Naive thymus-derived CD4-positive, alpha-beta T cell (primary cell): ENCODE data around the gene ACVR1B. TPM values are rescaled to one million over a fixed set of nuclear protein-coding genes. Genes with fewer than 3 reads are reported as not detected.

Source experiments
- ATAC-seq: fragments of 150-1000 bp; cut with Tn5 transposase; 2 replicates; pipeline ENCODE4 v1.10.0; 2021; ENCODE audit warnings: mild to moderate bottlenecking, moderate library complexity
- CTCF ChIA-PET: fragments of 350-600 bp; sonication (Branson Sonifier 250); formaldehyde crosslinking; loops from one replicate; lab custom pipeline; 2021; ENCODE audit warnings: antibody characterized with exemption; lab: Charles Lee
- POLR2A ChIA-PET: fragments of 350-600 bp; sonication (Branson Sonifier 250); formaldehyde crosslinking; loops from one replicate; lab custom pipeline; 2021; ENCODE audit warnings: antibody characterized with exemption, inconsistent platforms; lab: Charles Lee
- DNase-seq, 9 donors: peaks; one replicate each; pipeline versions ENCODE4 v3.0.0 to v3.0.0-alpha.2; 2020 to 2022; ENCODE audit warnings: mixed read lengths in 1 of 9
- H3K27ac ChIP-seq: one replicate; pipeline ENCODE4 v1.7.0; 2013; ENCODE audit warnings: mild to moderate bottlenecking, low read depth, low read length, moderate library complexity
- H3K27me3 ChIP-seq, 2 donors: one replicate each; pipeline ENCODE4 v1.7.0; 2013; ENCODE audit warnings: low read length in 2 of 2, mild to moderate bottlenecking in 2 of 2, moderate library complexity in 2 of 2; ENCODE audit not compliant: control insufficient read depth in 2 of 2, insufficient read depth in 2 of 2
- H3K36me3 ChIP-seq, 3 experiments: 1 replicate in 2 of 3; 2 replicates in 1 of 3; pipeline ENCODE4 v1.7.0; 2013; ENCODE audit warnings: low read length in 3 of 3, mild to moderate bottlenecking in 3 of 3, moderate library complexity in 1 of 3; ENCODE audit not compliant: insufficient read depth in 3 of 3, control insufficient read depth in 2 of 3
- H3K4me1 ChIP-seq, 2 donors: one replicate each; pipeline ENCODE4 v1.7.0; 2013; ENCODE audit warnings: low read length in 2 of 2, mild to moderate bottlenecking in 2 of 2, moderate library complexity in 1 of 2; ENCODE audit not compliant: control insufficient read depth in 2 of 2, insufficient read depth in 2 of 2
- H3K4me3 ChIP-seq: 2 replicates; pipeline ENCODE4 v1.7.0; 2013; ENCODE audit warnings: mild to moderate bottlenecking, low read length
- H3K9me3 ChIP-seq, 3 experiments: 1 replicate in 2 of 3; 2 replicates in 1 of 3; pipeline ENCODE4 v1.7.0; 2013; ENCODE audit warnings: low read length in 3 of 3; ENCODE audit not compliant: control insufficient read depth in 2 of 3
- H3K27ac Mint-ChIP-seq, 9 donors: one replicate each; pipeline ENCODE4 v1.8.0; 2020 to 2022; ENCODE audit warnings: mixed read lengths in 9 of 9, mild to moderate bottlenecking in 8 of 9, moderate library complexity in 5 of 9, inconsistent platforms in 2 of 9
- H3K27me3 Mint-ChIP-seq, 5 donors: one replicate each; pipeline ENCODE4 v1.8.0; 2021 to 2022; ENCODE audit warnings: mixed read lengths in 5 of 5, mild to moderate bottlenecking in 1 of 5
- H3K36me3 Mint-ChIP-seq, 5 donors: one replicate each; pipeline ENCODE4 v1.8.0; 2020 to 2022; ENCODE audit warnings: mixed read lengths in 5 of 5, mild to moderate bottlenecking in 3 of 5, inconsistent platforms in 1 of 5
- H3K4me1 Mint-ChIP-seq, 7 donors: one replicate each; pipeline ENCODE4 v1.8.0; 2020 to 2022; ENCODE audit warnings: mixed read lengths in 7 of 7, mild to moderate bottlenecking in 3 of 7, inconsistent platforms in 1 of 7
- H3K4me3 Mint-ChIP-seq, 10 donors: one replicate each; pipeline ENCODE4 v1.8.0; 2020 to 2022; ENCODE audit warnings: mild to moderate bottlenecking in 10 of 10, mixed read lengths in 10 of 10, moderate library complexity in 6 of 10, inconsistent platforms in 2 of 10
- H3K9me3 Mint-ChIP-seq, 11 donors: one replicate each; pipeline ENCODE4 v1.8.0; 2020 to 2022; ENCODE audit warnings: mixed read lengths in 11 of 11, mild to moderate bottlenecking in 4 of 11, inconsistent platforms in 1 of 11, moderate library complexity in 1 of 11
- intact Hi-C, 2 donors: fragments of 100-400 bp; cut with micrococcal nuclease; formaldehyde crosslinking; loops; one replicate each; pipeline ENCODE4 v1.15.1; 2023
- polyA plus RNA-seq, 2 donors: library from polyadenylated mRNA; unstranded; fragments of 300-500 nt; fragmentation: Illumina TruSeq; gene quantifications; one replicate each; pipeline ENCODE4 v1.2.3, GENCODE V29; 2021
- total RNA-seq, 6 experiments: library from RNA in 5 of 6; stranded (reverse) in 5 of 6; gene quantifications; 1 replicate in 5 of 6; 2 replicates in 1 of 6; pipeline ENCODE4 v1.2.3 and lab custom pipeline; 2021 to 2026

The ACVR1B gene
- total and polyA plus RNA-seq, 7 experiments from 2014 or later: 2.5 to 14.8 (median 12.8) TPM

GRCh38 chr12:51953864-51954263 lies 2.4 kb downstream of the ACVR1B start:
- H3K4me1 Mint-ChIP-seq: peaks cover 25 to 59% (median 49%) of the 10 kb centered on the region in 7 donors
- no peaks in the 10 kb centered on the region for H3K9me3 ChIP-seq
- DNase-seq (no peak), ATAC-seq (no peak)
- peaks cover 16 to 20% of the 10 kb centered on the region in 2 donors for H3K4me1 ChIP-seq
- intact Hi-C loops: loop anchor here (1.0 to 10.0 kb wide), 3 partner anchors 8 to 1053 kb away; partner anchors contain the start of gene EIF4B (in 1 of the 2)
- H3K27ac ChIP-seq: peak overlapping the region; percentile 31
- CTCF ChIA-PET: interaction anchor here (0.6 kb wide), 1 partner anchor 27 kb away, joined by 3 read pairs; no protein-coding TSS in a partner anchor
- no peak overlapping the region for H3K4me3 ChIP-seq
- H3K27me3 ChIP-seq: no peaks in the 10 kb centered on the region
- POLR2A ChIA-PET: interaction anchor here (0.8 kb wide), 1 partner anchor 11 kb away, joined by 3 read pairs; no protein-coding TSS in a partner anchor
- peaks cover 0 to 5% (median 0%) of the 10 kb centered on the region in 5 donors for H3K36me3 Mint-ChIP-seq
- H3K36me3 ChIP-seq: peaks cover 0 to 5% (median 0%) of the 10 kb centered on the region in 3 experiments
- peak overlapping the region in 9 of 10 donors; percentile 50 to 90 (median 76) for H3K4me3 Mint-ChIP-seq
- peaks cover 0 to 2% (median 0%) of the 10 kb centered on the region in 11 donors for H3K9me3 Mint-ChIP-seq
- peak overlapping the region in 7 of 9 donors; percentile 4 to 78 (median 64) for H3K27ac Mint-ChIP-seq
- peaks cover 0 to 45% (median 0%) of the 10 kb centered on the region in 5 donors for H3K27me3 Mint-ChIP-seq

- POLR2A ChIA-PET: interaction anchor here (0.8 kb wide), 1 partner anchor 10 kb away, joined by 3 read pairs; no protein-coding TSS in a partner anchor
- no peak for ATAC-seq
- H3K27me3 ChIP-seq: no peaks in the 10 kb centered on the region
- no peak overlapping the region for H3K4me3 ChIP-seq
- CTCF ChIA-PET: interaction anchor here (1.8 kb wide), 1 partner anchor 20 kb away, joined by 6 read pairs; no protein-coding TSS in a partner anchor
- no peak for DNase-seq
- H3K4me1 Mint-ChIP-seq: peaks cover 25 to 64% (median 58%) of the 10 kb centered on the region in 7 donors
- peaks cover 0 to 2% (median 0%) of the 10 kb centered on the region in 11 donors for H3K9me3 Mint-ChIP-seq
- H3K4me3 Mint-ChIP-seq: peak overlapping the region in 5 of 10 donors; percentile 24 to 83 (median 73)
- H3K4me1 ChIP-seq: peaks cover 16 to 20% of the 10 kb centered on the region in 2 donors
- H3K27me3 Mint-ChIP-seq: peaks cover 0 to 37% (median 0%) of the 10 kb centered on the region in 5 donors
- H3K27ac ChIP-seq: peak overlapping the region; percentile 31
- intact Hi-C loops: loop anchor here (1.0 to 10.0 kb wide), 3 partner anchors 8 to 1053 kb away; partner anchors contain the start of gene EIF4B (in 1 of the 2)
- no peaks in the 10 kb centered on the region for H3K9me3 ChIP-seq
- peak overlapping the region in 8 of 9 donors; percentile 4 to 77 (median 62) for H3K27ac Mint-ChIP-seq
- H3K36me3 Mint-ChIP-seq: peaks cover 0 to 5% (median 0%) of the 10 kb centered on the region in 5 donors
- peaks cover 0 to 5% (median 0%) of the 10 kb centered on the region in 3 experiments for H3K36me3 ChIP-seq
These were observed 3.3 kb downstream of the ACVR1B start for GRCh38 chr12:51954561-51955361.

GRCh38 chr12:51955702-51956101 lies 4.2 kb downstream of the ACVR1B start:
- no peak for DNase-seq
- peak overlapping the region in 5 of 9 donors; percentile 9 to 76 (median 34) for H3K27ac Mint-ChIP-seq
- peak overlapping the region in 1 of 10 donors; percentile 14 for H3K4me3 Mint-ChIP-seq

GRCh38 chr12:51958542-51958941 lies 7.0 kb downstream of the ACVR1B start:
- H3K36me3 Mint-ChIP-seq: peaks cover 0 to 5% (median 0%) of the 10 kb centered on the region in 5 donors
- ChIA-PET POLR2A (no interaction called here), CTCF (no interaction called here)
- H3K4me3 Mint-ChIP-seq: no peak overlapping the region
- Histone ChIP-seq H3K36me3 (no peaks in the 10 kb centered on the region), H3K4me3 (no peak overlapping the region), H3K9me3 (no peaks in the 10 kb centered on the region), H3K27me3 (no peaks in the 10 kb centered on the region), H3K4me1 (peaks cover 0 to 20% of the 10 kb centered on the region in 2 donors), H3K27ac (no peak overlapping the region)
- DNase-seq (no peak), ATAC-seq (no peak)
- no peaks in the 10 kb centered on the region for H3K9me3 Mint-ChIP-seq
- H3K4me1 Mint-ChIP-seq: peaks cover 12 to 80% (median 75%) of the 10 kb centered on the region in 7 donors
- intact Hi-C loops: loop anchor here in 1 of 2 donors (10.0 kb wide), 1 partner anchor 134 kb away; no protein-coding TSS in a partner anchor
- no peak overlapping the region for H3K27ac Mint-ChIP-seq
- peaks cover 0 to 17% (median 0%) of the 10 kb centered on the region in 5 donors for H3K27me3 Mint-ChIP-seq

More at GRCh38 chr12:51955702-51956101, 4.2 kb downstream of the ACVR1B start:
- ChIA-PET POLR2A (interaction anchor here (0.6 to 0.8 kb wide), 2 partner anchors 15 to 1323 kb away, joined by 3 read pairs; no protein-coding TSS in a partner anchor), CTCF (interaction anchor here (0.9 to 1.8 kb wide), 2 partner anchors 19 to 69 kb away, joined by 3 to 6 read pairs; no protein-coding TSS in a partner anchor)
- H3K27ac ChIP-seq: no peak overlapping the region
- peaks cover 0 to 5% (median 0%) of the 10 kb centered on the region in 3 experiments for H3K36me3 ChIP-seq
- ATAC-seq: no peak
- H3K27me3 Mint-ChIP-seq: peaks cover 0 to 30% (median 0%) of the 10 kb centered on the region in 5 donors
- peaks cover 23 to 70% (median 68%) of the 10 kb centered on the region in 7 donors for H3K4me1 Mint-ChIP-seq
- H3K9me3 ChIP-seq: no peaks in the 10 kb centered on the region
- no peaks in the 10 kb centered on the region for H3K27me3 ChIP-seq
- peaks cover 0 to 2% (median 0%) of the 10 kb centered on the region in 11 donors for H3K9me3 Mint-ChIP-seq
- no peak overlapping the region for H3K4me3 ChIP-seq
- H3K36me3 Mint-ChIP-seq: peaks cover 0 to 5% (median 0%) of the 10 kb centered on the region in 5 donors
- peaks cover 15 to 20% of the 10 kb centered on the region in 2 donors for H3K4me1 ChIP-seq
- intact Hi-C loops: loop anchor here in 1 of 2 donors (10.0 kb wide), 1 partner anchor 131 kb away; no protein-coding TSS in a partner anchor

DNA sequence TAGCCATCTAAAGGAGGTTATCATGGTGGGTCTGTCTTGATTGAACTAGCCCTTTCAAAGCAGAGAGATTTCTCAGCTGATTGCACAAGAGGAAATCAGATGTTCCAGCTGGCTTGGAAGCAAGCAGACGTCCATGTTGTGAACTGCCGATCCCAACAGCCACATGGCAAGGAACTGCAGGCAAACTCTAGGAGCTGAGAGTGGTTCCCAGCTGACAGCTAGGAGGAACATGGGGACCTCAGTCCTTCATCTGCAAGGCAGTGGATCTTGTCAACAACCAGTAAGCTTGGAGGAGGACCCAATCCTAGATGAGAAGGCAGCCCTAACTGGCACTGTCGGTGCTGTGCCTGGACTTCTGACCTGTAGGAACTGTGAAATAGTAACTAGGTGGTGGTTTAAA lies 7.7 kb downstream of the ACVR1B start:
- ATAC-seq (no peak), DNase-seq (no peak)
- H3K9me3 Mint-ChIP-seq: no peaks in the 10 kb centered on the region
- H3K4me1 Mint-ChIP-seq: peaks cover 6 to 73% (median 68%) of the 10 kb centered on the region in 7 donors
- Histone ChIP-seq H3K27me3 (no peaks in the 10 kb centered on the region), H3K9me3 (no peaks in the 10 kb centered on the region), H3K27ac (no peak overlapping the region), H3K4me1 (peaks cover 0 to 16% of the 10 kb centered on the region in 2 donors), H3K4me3 (no peak overlapping the region), H3K36me3 (no peaks in the 10 kb centered on the region)
- H3K36me3 Mint-ChIP-seq: peaks cover 0 to 5% (median under 1%) of the 10 kb centered on the region in 5 donors
- POLR2A ChIA-PET: no interaction called here
- peaks cover 0 to 12% (median 0%) of the 10 kb centered on the region in 5 donors for H3K27me3 Mint-ChIP-seq
- CTCF ChIA-PET: interaction anchor here (0.5 kb wide), 1 partner anchor 146 kb away, joined by 4 read pairs; no protein-coding TSS in a partner anchor
- intact Hi-C loops: loop anchor here in 1 of 2 donors (10.0 kb wide), 1 partner anchor 134 kb away; no protein-coding TSS in a partner anchor
- peak overlapping the region in 1 of 10 donors; percentile 1 for H3K4me3 Mint-ChIP-seq
- H3K27ac Mint-ChIP-seq: peak overlapping the region in 6 of 9 donors; percentile 44 to 75 (median 70)

GRCh38 chr12:51959921-51960320 lies 8.4 kb downstream of the ACVR1B start:
- Mint-ChIP-seq H3K4me1 (peaks cover 5 to 73% (median 61%) of the 10 kb centered on the region in 7 donors), H3K27me3 (peaks cover 0 to 8% (median 0%) of the 10 kb centered on the region in 5 donors), H3K27ac (peak overlapping the region in 6 of 9 donors; percentile 32 to 74 (median 60)), H3K9me3 (no peaks in the 10 kb centered on the region), H3K4me3 (no peak overlapping the region), H3K36me3 (peaks cover 4 to 5% (median 5%) of the 10 kb centered on the region in 5 donors)
- H3K9me3 ChIP-seq: no peaks in the 10 kb centered on the region
- intact Hi-C loops: loop anchor here in 1 of 2 donors (10.0 kb wide), 1 partner anchor 135 kb away; no protein-coding TSS in a partner anchor
- POLR2A ChIA-PET: no interaction called here
- H3K36me3 ChIP-seq: no peaks in the 10 kb centered on the region
- DNase-seq (no peak), ATAC-seq (no peak)
- peaks cover 0 to 16% of the 10 kb centered on the region in 2 donors for H3K4me1 ChIP-seq
- no peaks in the 10 kb centered on the region for H3K27me3 ChIP-seq
- H3K4me3 ChIP-seq: no peak overlapping the region
- no peak overlapping the region for H3K27ac ChIP-seq
- CTCF ChIA-PET: no interaction called here
